ENCODE results near the gene ACBD4. TPM values are rescaled to one million over a fixed set of nuclear protein-coding genes. Genes with fewer than 3 reads are reported as not detected.

Gene ACBD4
- total and polyA plus RNA-seq, 4 donors, result 7.8 to 15.7 (median 12.7) TPM

DNA sequence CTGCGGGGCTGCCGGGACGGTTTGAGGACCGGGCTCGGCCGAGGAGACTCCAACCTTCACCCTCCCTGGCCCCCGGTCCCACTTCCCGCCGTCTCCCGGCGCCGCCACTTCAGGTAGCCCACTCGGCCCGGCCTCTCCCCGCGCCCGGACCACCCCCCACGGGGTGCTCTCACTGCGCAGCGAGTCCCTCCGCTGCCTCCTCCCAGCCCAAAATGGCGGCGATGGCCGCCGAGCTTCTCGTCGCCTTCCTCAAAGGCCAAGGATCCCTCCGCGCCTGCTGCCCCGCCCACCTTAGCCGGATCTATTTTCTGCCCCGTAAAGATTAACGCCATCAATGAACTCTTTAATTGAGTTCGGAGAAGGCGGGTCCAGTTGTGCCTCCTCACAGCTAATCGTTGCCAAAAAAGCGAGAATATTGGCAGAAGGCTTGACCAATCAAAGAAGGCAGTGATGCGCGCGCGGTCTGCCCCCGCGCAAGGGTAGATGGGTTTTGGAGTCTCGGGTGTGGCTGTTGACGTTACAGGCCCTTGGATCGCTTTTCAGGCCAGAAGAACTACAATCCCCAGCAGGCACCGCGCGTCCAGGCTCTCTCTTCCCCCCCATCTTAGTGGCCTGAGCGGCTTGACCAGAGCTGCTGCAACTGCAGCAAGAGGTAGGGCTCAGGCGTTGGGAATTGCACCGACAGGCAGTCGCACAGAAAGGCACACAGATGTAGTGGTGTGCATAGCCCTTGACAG, 26.0 kb downstream of the ACBD4 start, which contains the start of gene HEXIM2:
HEXIM2 (plus strand) TSS at position 588 of the 737 bp plus-strand sequence. CDS start 919 bp downstream, outside the sequence.
- peaks cover 0 to 38% (median 19%) of the 10 kb centered on the region in 5 donors for H3K4me1 ChIP-seq (ENCODE audit: control insufficient read depth in 5 of 5, insufficient read depth in 5 of 5, low read length in 5 of 5)
- 1% methylated on average over 44 to 53 of the region's 53 CpGs for WGBS, 2 donors
- DNase-seq (peak; percentile 99 to 100 (median 100)), ATAC-seq (ENCODE audit: insufficient read depth, low FRiP score) (peak; percentile 95)
- peaks cover 0 to 9% (median 3%) of the 10 kb centered on the region in 4 donors for H3K36me3 ChIP-seq (ENCODE audit: control insufficient read depth in 4 of 4, insufficient read depth in 4 of 4, low read length in 4 of 4)
- peak within 1 kb of the TSS; percentile 90 for H3K4me3 ChIP-seq
- no peaks in the 10 kb centered on the region for H3K9me3 ChIP-seq (ENCODE audit: control insufficient read depth in 4 of 4, insufficient read depth in 3 of 4, low read length in 3 of 4)
- peak within 1 kb of the TSS; percentile 98 to 100 for H3K27ac ChIP-seq (ENCODE audit: low read depth in 1 of 2, low read length in 1 of 2)
- H3K27me3 ChIP-seq (ENCODE audit: control insufficient read depth in 3 of 3, insufficient read depth in 3 of 3, low read length in 2 of 3), result no peaks in the 10 kb centered on the region
- peak within 1 kb of the TSS; percentile 97 to 98 for H3K9ac ChIP-seq (ENCODE audit: insufficient read depth in 1 of 2, low read length in 2 of 2)
- TF ChIP-seq, protein P1, sequence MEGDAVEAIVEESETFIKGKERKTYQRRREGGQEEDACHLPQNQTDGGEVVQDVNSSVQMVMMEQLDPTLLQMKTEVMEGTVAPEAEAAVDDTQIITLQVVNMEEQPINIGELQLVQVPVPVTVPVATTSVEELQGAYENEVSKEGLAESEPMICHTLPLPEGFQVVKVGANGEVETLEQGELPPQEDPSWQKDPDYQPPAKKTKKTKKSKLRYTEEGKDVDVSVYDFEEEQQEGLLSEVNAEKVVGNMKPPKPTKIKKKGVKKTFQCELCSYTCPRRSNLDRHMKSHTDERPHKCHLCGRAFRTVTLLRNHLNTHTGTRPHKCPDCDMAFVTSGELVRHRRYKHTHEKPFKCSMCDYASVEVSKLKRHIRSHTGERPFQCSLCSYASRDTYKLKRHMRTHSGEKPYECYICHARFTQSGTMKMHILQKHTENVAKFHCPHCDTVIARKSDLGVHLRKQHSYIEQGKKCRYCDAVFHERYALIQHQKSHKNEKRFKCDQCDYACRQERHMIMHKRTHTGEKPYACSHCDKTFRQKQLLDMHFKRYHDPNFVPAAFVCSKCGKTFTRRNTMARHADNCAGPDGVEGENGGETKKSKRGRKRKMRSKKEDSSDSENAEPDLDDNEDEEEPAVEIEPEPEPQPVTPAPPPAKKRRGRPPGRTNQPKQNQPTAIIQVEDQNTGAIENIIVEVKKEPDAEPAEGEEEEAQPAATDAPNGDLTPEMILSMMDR (IDR thresholded peaks at IDR 0.05; ENCODE audit: control extremely low read depth, extremely low read depth), result no peak

DNA sequence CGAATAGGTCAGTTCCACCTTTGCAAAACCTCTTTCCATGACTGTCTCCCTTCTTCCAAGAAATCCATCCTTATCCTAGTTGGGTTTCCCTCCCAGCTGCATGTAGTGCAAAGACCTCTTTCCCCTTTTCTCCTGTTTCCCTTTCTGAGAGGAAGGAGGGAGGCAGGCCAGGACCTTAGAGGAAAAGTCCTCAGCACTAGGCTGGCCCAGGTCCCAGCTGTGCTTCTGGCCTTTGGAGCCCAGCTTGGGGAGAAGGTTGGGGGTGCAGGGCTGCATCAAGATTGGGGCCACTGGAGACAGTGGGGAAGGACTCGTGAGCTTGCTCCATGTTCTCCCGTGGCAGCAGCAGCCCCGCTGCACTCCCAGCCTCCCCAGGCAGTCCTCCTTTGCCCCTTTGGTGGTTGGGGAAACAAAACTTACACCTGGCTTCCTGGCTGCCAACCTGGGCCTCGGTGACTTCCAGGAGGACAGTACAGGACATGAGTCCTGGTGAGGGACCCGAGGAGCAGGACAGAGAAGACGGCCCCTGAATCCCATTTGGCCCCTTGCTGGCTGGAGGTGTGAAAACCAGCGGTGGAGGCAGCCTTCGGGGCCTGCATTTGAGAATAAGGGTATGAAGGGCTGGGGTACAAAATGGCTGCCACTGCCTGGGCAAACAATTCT, 26.7 kb downstream of the ACBD4 start:
- no peaks in the 10 kb centered on the region for H3K27me3 ChIP-seq (ENCODE audit: control insufficient read depth in 3 of 3, insufficient read depth in 3 of 3, low read length in 2 of 3)
- peaks cover 0 to 38% (median 19%) of the 10 kb centered on the region in 5 donors for H3K4me1 ChIP-seq (ENCODE audit: control insufficient read depth in 5 of 5, insufficient read depth in 5 of 5, low read length in 5 of 5)
- H3K36me3 ChIP-seq (ENCODE audit: control insufficient read depth in 4 of 4, insufficient read depth in 4 of 4, low read length in 4 of 4), result peaks cover 0 to 9% (median 3%) of the 10 kb centered on the region in 4 donors
- DNase-seq (no peak), ATAC-seq (ENCODE audit: insufficient read depth, low FRiP score) (no peak)
- peak overlapping the region in 1 of 2 donors; percentile 43 for H3K9ac ChIP-seq (ENCODE audit: insufficient read depth in 1 of 2, low read length in 2 of 2)
- peak overlapping the region; percentile 43 to 60 for H3K27ac ChIP-seq (ENCODE audit: low read depth in 1 of 2, low read length in 1 of 2)
- no peaks in the 10 kb centered on the region for H3K9me3 ChIP-seq (ENCODE audit: control insufficient read depth in 4 of 4, insufficient read depth in 3 of 4, low read length in 3 of 4)
- TF ChIP-seq, protein P1 (IDR thresholded peaks at IDR 0.05; ENCODE audit: control extremely low read depth, extremely low read depth), result no peak
- 59 to 66% methylated on average over 9 of the region's 9 CpGs for WGBS, 2 donors
- no peak overlapping the region for H3K4me3 ChIP-seq

DNA sequence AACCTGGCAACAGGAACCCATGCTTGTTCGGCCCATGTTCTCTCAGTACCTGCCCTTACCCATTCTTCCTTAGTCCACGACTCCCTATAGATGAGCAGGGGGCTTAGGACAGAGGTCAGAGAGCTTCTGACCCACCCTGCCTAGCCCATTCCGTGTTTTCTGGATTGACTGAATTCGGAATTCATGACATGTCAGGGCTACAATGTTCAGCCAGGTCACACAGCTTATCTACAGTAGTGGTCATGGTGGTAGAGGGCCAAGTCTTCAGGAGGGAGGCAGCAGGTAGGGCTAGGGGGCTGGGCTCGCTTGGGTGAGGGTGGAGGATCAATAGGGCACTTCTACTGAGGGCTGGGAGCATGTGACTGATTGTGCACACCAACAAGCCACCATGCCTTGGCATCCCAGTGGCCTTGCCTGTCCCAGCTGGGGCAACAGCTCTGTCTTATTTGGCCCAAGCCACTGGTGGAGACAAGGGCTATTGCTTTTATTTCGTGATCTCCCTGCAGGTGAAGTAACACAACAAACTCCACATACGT, 29.3 kb downstream of the ACBD4 start:
- peak overlapping the region in 1 of 2 donors; percentile 24 for H3K27ac ChIP-seq (ENCODE audit: low read depth in 1 of 2, low read length in 1 of 2)
- H3K36me3 ChIP-seq (ENCODE audit: control insufficient read depth in 4 of 4, insufficient read depth in 4 of 4, low read length in 4 of 4), result peaks cover 0 to 13% (median 5%) of the 10 kb centered on the region in 4 donors
- H3K9me3 ChIP-seq (ENCODE audit: control insufficient read depth in 4 of 4, insufficient read depth in 3 of 4, low read length in 3 of 4), result no peaks in the 10 kb centered on the region
- DNase-seq (no peak), ATAC-seq (ENCODE audit: insufficient read depth, low FRiP score) (no peak)
- TF ChIP-seq, protein P1 (IDR thresholded peaks at IDR 0.05; ENCODE audit: control extremely low read depth, extremely low read depth), result no peak
- WGBS, 2 donors, result 80 to 89% methylated on average over 7 of the region's 7 CpGs
- H3K27me3 ChIP-seq (ENCODE audit: control insufficient read depth in 3 of 3, insufficient read depth in 3 of 3, low read length in 2 of 3), result no peaks in the 10 kb centered on the region
- peaks cover 0 to 18% (median 5%) of the 10 kb centered on the region in 5 donors for H3K4me1 ChIP-seq (ENCODE audit: control insufficient read depth in 5 of 5, insufficient read depth in 5 of 5, low read length in 5 of 5)
- H3K9ac ChIP-seq (ENCODE audit: insufficient read depth in 1 of 2, low read length in 2 of 2), result no peak overlapping the region
- no peak overlapping the region for H3K4me3 ChIP-seq

Data from lung (tissue), 12 donors.